SU-DHL-6 (cell line): ENCODE measurements around the gene CBX6.

ENCODE experiments used
- H2AFZ ChIP-seq: fragments of 200-600 bp; sonication (generic); 2 replicates; pipeline ENCODE4 v1.6.1; 2014; ENCODE audit warnings: low read depth, mild to moderate bottlenecking, moderate library complexity, mixed read lengths, antibody characterized with exemption, low read length; ENCODE audit not compliant: severe bottlenecking
- H3F3A ChIP-seq: fragments of 200-600 bp; shearing (Covaris generic); 2 replicates; pipeline ENCODE4 v1.6.0; 2016; ENCODE audit warnings: antibody characterized with exemption, mild to moderate bottlenecking; ENCODE audit not compliant: insufficient read depth
- H3K27ac ChIP-seq: fragments of 200-600 bp; sonication (generic); 2 replicates; pipeline ENCODE4 v1.5.1; 2016; ENCODE audit warnings: low read depth, mild to moderate bottlenecking, low read length, moderate library complexity, mixed read lengths
- H3K27me3 ChIP-seq: fragments of 200-600 bp; sonication (generic), shearing (Covaris generic); 2 replicates; pipeline ENCODE4 v1.6.0; 2014; ENCODE audit warnings: mild to moderate bottlenecking, low read length
- H3K36me3 ChIP-seq: fragments of 200-600 bp; sonication (generic); 2 replicates; pipeline ENCODE4 v1.6.1; 2014; ENCODE audit warnings: mild to moderate bottlenecking, low read length, mixed read lengths
- H3K4me2 ChIP-seq: fragments of 300-600, 200-600 bp; shearing (Covaris generic), sonication (generic); 2 replicates; pipeline ENCODE4 v1.6.0; 2014; ENCODE audit warnings: low read length, low read depth, mild to moderate bottlenecking; ENCODE audit not compliant: poor library complexity, severe bottlenecking
- H3K4me3 ChIP-seq: fragments of 200-600 bp; sonication (generic); 2 replicates; pipeline ENCODE4 v1.5.1; 2014; ENCODE audit warnings: antibody characterized with exemption, low read length, mild to moderate bottlenecking, mixed read lengths; ENCODE audit not compliant: insufficient read depth, poor library complexity, severe bottlenecking
- H3K79me2 ChIP-seq: fragments of 200-600 bp; sonication (generic); 2 replicates; pipeline ENCODE4 v1.6.1; 2014; ENCODE audit warnings: mild to moderate bottlenecking, low read length, moderate library complexity; ENCODE audit not compliant: insufficient read depth
- H3K9ac ChIP-seq: fragments of 200-600 bp; sonication (generic); 2 replicates; pipeline ENCODE4 v1.7.0; 2014; ENCODE audit warnings: mild to moderate bottlenecking, low read length
- H3K9me2 ChIP-seq: fragments of 200-600 bp; sonication (generic); replicated peaks from 2 replicates; pipeline ENCODE4 v1.6.1; 2014; ENCODE audit warnings: low read length; ENCODE audit not compliant: insufficient read depth
- H3K9me3 ChIP-seq: fragments of 200-600 bp; sonication (generic); 2 replicates; pipeline ENCODE4 v1.6.1; 2014; ENCODE audit warnings: low read length, mixed read lengths; ENCODE audit not compliant: insufficient read depth
- H4K20me1 ChIP-seq: fragments of 200-600 bp; sonication (generic); 2 replicates; pipeline ENCODE4 v1.6.1; 2014; ENCODE audit warnings: low read depth, mild to moderate bottlenecking, antibody characterized with exemption, low read length, moderate library complexity, mixed read lengths
- CTCF ChIP-seq: fragments of 200-600 bp; sonication (generic); IDR thresholded peaks from one replicate; pipeline ENCODE4 v1.5.1; 2017; ENCODE audit warnings: antibody characterized with exemption, mild to moderate bottlenecking, low read length, moderate library complexity; ENCODE audit not compliant: insufficient read depth, poor library complexity, severe bottlenecking
- EZH2phosphoT487 ChIP-seq: fragments of 200-600 bp; sonication (generic), shearing (Covaris generic); conservative IDR thresholded peaks from 2 replicates; pipeline ENCODE4 v1.6.1; 2018; ENCODE audit warnings: mild to moderate bottlenecking, antibody characterized with exemption, low read length, moderate library complexity, mixed read lengths

Gene CBX6

GRCh38 chr22:38879108-38879729 lies 7.2 kb upstream of the CBX6 start:
- Histone ChIP-seq H3K9me3 (no peaks in the 10 kb centered on the region), H3K79me2 (no peaks in the 10 kb centered on the region), H3K4me3 (no peak overlapping the region), H3K36me3 (no peaks in the 10 kb centered on the region), H2AFZ (no peak overlapping the region), H3F3A (no peaks in the 10 kb centered on the region), H3K9me2 (no peaks in the 10 kb centered on the region), H3K27me3 (no peaks in the 10 kb centered on the region), H4K20me1 (no peaks in the 10 kb centered on the region), H3K9ac (no peak overlapping the region), H3K4me2 (no peak overlapping the region), H3K27ac (no peak overlapping the region)
- TF ChIP-seq CTCF = no peak

- no peaks in the 10 kb centered on the region for H3K27me3 ChIP-seq
- H4K20me1 ChIP-seq = no peaks in the 10 kb centered on the region
- no peaks in the 10 kb centered on the region for H3K9me3 ChIP-seq
- H3K36me3 ChIP-seq = no peaks in the 10 kb centered on the region
- H3K9me2 ChIP-seq = no peaks in the 10 kb centered on the region
- no peak overlapping the region for H3K4me3 ChIP-seq
- H3K4me2 ChIP-seq = no peak overlapping the region
- no peak overlapping the region for H3K27ac ChIP-seq
- H3K79me2 ChIP-seq = no peaks in the 10 kb centered on the region
- no peak overlapping the region for H2AFZ ChIP-seq
- TF ChIP-seq EZH2phosphoT487 (no peak), CTCF (no peak)
- no peak overlapping the region for H3K9ac ChIP-seq
- no peaks in the 10 kb centered on the region for H3F3A ChIP-seq
Observed at GRCh38 chr22:38878001-38878400, 6.0 kb upstream of the CBX6 start.

- TF ChIP-seq EZH2phosphoT487 (no peak), CTCF (no peak)
- H3K27me3 ChIP-seq = no peaks in the 10 kb centered on the region
- no peaks in the 10 kb centered on the region for H3K9me2 ChIP-seq
- H3K36me3 ChIP-seq = no peaks in the 10 kb centered on the region
- no peaks in the 10 kb centered on the region for H3K9me3 ChIP-seq
- H4K20me1 ChIP-seq = no peaks in the 10 kb centered on the region
- no peak overlapping the region for H3K4me2 ChIP-seq
- no peak overlapping the region for H3K4me3 ChIP-seq
- H3F3A ChIP-seq = 0 out of 2 replicates have a peak, but pooled peaks cover 3% of the 10 kb centered on the region
- H3K27ac ChIP-seq = no peak overlapping the region
- H2AFZ ChIP-seq = no peak overlapping the region
- H3K79me2 ChIP-seq = peaks cover 16% of the 10 kb centered on the region; the same call in 1 of the 2 replicates
- H3K9ac ChIP-seq = no peak overlapping the region
Observed at GRCh38 chr22:38874529-38875222, 2.7 kb upstream of the CBX6 start.
